ENCODE results near the gene MAST4. TPM values are rescaled to one million over a fixed set of nuclear protein-coding genes. Genes with fewer than 3 reads are reported as not detected.

The MAST4 gene
- total and polyA plus RNA-seq, 2 of the 8 experiments (the other 6 are each of a cell fraction or from before 2014, with no cell fraction given): 1.5 to 2.6 TPM

GRCh38 chr5:67161767-67162166 lies 565.6 kb downstream of the MAST4 start:
- Histone ChIP-seq H3K14ac (ENCODE audit: insufficient read length) (no peak overlapping the region), H3K79me1 (ENCODE audit: low read depth, low read length) (no peaks in the 10 kb centered on the region), H3K9ac (replicated peaks in 1 of 4; ENCODE audit: extremely low read depth in 1 of 4, low read depth in 3 of 4, low read length in 3 of 4) (no peak overlapping the region; a peak in 1 of 7 replicates), H2BK15ac (ENCODE audit: low read length) (no peak overlapping the region), H3K4me1 (replicated peaks in 1 of 4; ENCODE audit: control insufficient read depth in 3 of 4, insufficient read depth in 4 of 4, low read length in 3 of 4) (peaks cover 0 to 11% (median 4%) of the 10 kb centered on the region in 4 experiments; a peak in 3 of 7 replicates), H3K23ac (ENCODE audit: insufficient read length) (no peak overlapping the region), H3K27ac (ENCODE audit: low read depth, low read length) (no peak overlapping the region), H3K4me3 (ENCODE audit: extremely low read depth in 1 of 4, insufficient read depth in 2 of 4, low read depth in 3 of 4, low read length in 4 of 4) (no peak overlapping the region), H3K9me3 (ENCODE audit: insufficient read depth in 2 of 2, low read depth in 1 of 2, low read length in 1 of 2) (no peaks in the 10 kb centered on the region), H3K4ac (replicated peaks; ENCODE audit: insufficient read length, low read depth, low read length) (no peak overlapping the region), H3K18ac (ENCODE audit: extremely low read depth, low read length) (no peak overlapping the region), H4K5ac (ENCODE audit: insufficient read length, low read depth, low read length) (no peak overlapping the region), H2BK20ac (ENCODE audit: low read length) (no peak overlapping the region), H3K23me2 (ENCODE audit: low read depth, low read length) (peaks cover 4% of the 10 kb centered on the region; the same call in 1 of the 2 replicates), H2BK5ac (ENCODE audit: low read depth, low read length) (no peak overlapping the region), H2AK5ac (ENCODE audit: low read depth, low read length) (no peak overlapping the region), H4K20me1 (replicated peaks in 1 of 2; ENCODE audit: control insufficient read depth in 1 of 2, insufficient read depth in 2 of 2, low read length in 2 of 2) (no peaks in the 10 kb centered on the region), H2BK120ac (replicated peaks; ENCODE audit: low read depth, low read length) (no peak overlapping the region), H3K36me3 (ENCODE audit: control insufficient read depth in 2 of 4, insufficient read depth in 4 of 4, low read length in 3 of 4) (no peaks in the 10 kb centered on the region), H4K91ac (replicated peaks; ENCODE audit: insufficient read length, low read length) (no peak overlapping the region), H3K56ac (replicated peaks; ENCODE audit: insufficient read length, low read depth, low read length) (no peak overlapping the region), H2BK12ac (ENCODE audit: low read depth, low read length) (no peak overlapping the region), H3K79me2 (ENCODE audit: control insufficient read depth in 1 of 2, insufficient read depth in 2 of 2, low read length in 2 of 2) (no peaks in the 10 kb centered on the region), H4K8ac (ENCODE audit: extremely low read depth, insufficient read depth, low read length) (no peak overlapping the region), H2AFZ (ENCODE audit: low read length) (no peak overlapping the region), H3K4me2 (ENCODE audit: insufficient read depth in 1 of 2, low read depth in 2 of 2, low read length in 2 of 2) (no peak overlapping the region), H3K27me3 (replicated peaks in 1 of 4; ENCODE audit: control insufficient read depth in 3 of 4, extremely low read depth in 1 of 4, insufficient read depth in 3 of 4, low read length in 3 of 4) (no peaks in the 10 kb centered on the region)
- ChIA-PET CTCF (ENCODE audit: partially characterized antibody) (interaction anchor here (0.6 to 2.9 kb wide), 9 partner anchors 11 to 1091 kb away, joined by 3 to 13 read pairs (median 4); no protein-coding TSS in a partner anchor), POLR2A (ENCODE audit: partially characterized antibody) (no interaction called here)
- WGBS, 2 experiments (ENCODE audit: extremely low coverage in 1 of 2, insufficient coverage in 1 of 2, insufficient read length in 1 of 2, insufficient replicate concordance in 2 of 2, low coverage in 1 of 2, low lambda C conversion rate in 2 of 2, missing lambda C conversion rate in 1 of 2): 85% methylated on average over 5 of the region's 5 CpGs; no CpG with 5 or more reads in 1 of the 2 experiments
- FAIRE-seq: no peak
- no peak for DNase-seq (ENCODE audit: low read depth in 1 of 2, low spot score in 2 of 2)
- TF ChIP-seq SIX5 (IDR thresholded peaks at IDR 0.05; ENCODE audit: low read depth, low read length): no peak
- no peak for TF ChIP-seq SUZ12 (IDR thresholded peaks at IDR 0.05; ENCODE audit: low read length)
- no peak for TF ChIP-seq RAD21 (IDR thresholded peaks at IDR 0.05 in 1 of 2, conservative IDR thresholded peaks at IDR 0.05 in 1 of 2; ENCODE audit: low read depth in 2 of 2, low read length in 2 of 2)
- no peak for TF ChIP-seq TCF12 (IDR thresholded peaks at IDR 0.05; ENCODE audit: low read depth, low read length)
- no peak for TF ChIP-seq TAF7 (optimal IDR thresholded peaks at IDR 0.05; ENCODE audit: borderline replicate concordance, low read depth, low read length)
- TF ChIP-seq RBBP5 (IDR thresholded peaks at IDR 0.05; ENCODE audit: borderline replicate concordance, low read depth, low read length): no peak
- TF ChIP-seq PHF8 (conservative IDR thresholded peaks at IDR 0.05; ENCODE audit: low read depth, low read length): no peak
- no peak for TF ChIP-seq EP300 (IDR thresholded peaks at IDR 0.05; ENCODE audit: borderline replicate concordance in 1 of 2, low read depth in 2 of 2, low read length in 2 of 2)
- TF ChIP-seq SP4 (IDR thresholded peaks at IDR 0.05; ENCODE audit: low read length): no peak
- TF ChIP-seq SAP30 (IDR thresholded peaks at IDR 0.05; ENCODE audit: insufficient read depth, insufficient replicate concordance, low read length): no peak
- no peak for TF ChIP-seq CHD2 (IDR thresholded peaks at IDR 0.05; ENCODE audit: low read length)
- TF ChIP-seq JUN (IDR thresholded peaks at IDR 0.05; ENCODE audit: low read depth, low read length): no peak
- TF ChIP-seq USF2 (IDR thresholded peaks at IDR 0.05; ENCODE audit: low read length): no peak

Measured in H1 (cell line).